Activated CD8-positive, alpha-beta memory T cell treated with anti-CD3 and anti-CD28 coated beads for 36 hours (primary cell): Measurements from ENCODE around the gene MYRIP. TPM values are rescaled to one million over a fixed set of nuclear protein-coding genes. Genes with fewer than 3 reads are reported as not detected.

ENCODE experiments used
- CTCF ChIA-PET: fragments of 350-600 bp; sonication (Branson Sonifier 250); formaldehyde crosslinking; loops from one replicate; lab custom pipeline; 2021; ENCODE audit warnings: antibody characterized with exemption; lab: Charles Lee
- POLR2A ChIA-PET: fragments of 350-600 bp; sonication (Branson Sonifier 250); formaldehyde crosslinking; loops from one replicate; lab custom pipeline; 2021; ENCODE audit warnings: antibody characterized with exemption; lab: Charles Lee
- total RNA-seq, 2 experiments: library from RNA; stranded (reverse); gene quantifications; one replicate each; pipeline ENCODE4 v1.2.3, GENCODE V29; 2021

The MYRIP gene
- total RNA-seq, 2 experiments from 2014 or later: not detected

- ChIA-PET POLR2A (no interaction called here), CTCF (no interaction called here)
Observed at GRCh38 chr3:39941931-39942330, 132.5 kb downstream of the MYRIP start.

DNA sequence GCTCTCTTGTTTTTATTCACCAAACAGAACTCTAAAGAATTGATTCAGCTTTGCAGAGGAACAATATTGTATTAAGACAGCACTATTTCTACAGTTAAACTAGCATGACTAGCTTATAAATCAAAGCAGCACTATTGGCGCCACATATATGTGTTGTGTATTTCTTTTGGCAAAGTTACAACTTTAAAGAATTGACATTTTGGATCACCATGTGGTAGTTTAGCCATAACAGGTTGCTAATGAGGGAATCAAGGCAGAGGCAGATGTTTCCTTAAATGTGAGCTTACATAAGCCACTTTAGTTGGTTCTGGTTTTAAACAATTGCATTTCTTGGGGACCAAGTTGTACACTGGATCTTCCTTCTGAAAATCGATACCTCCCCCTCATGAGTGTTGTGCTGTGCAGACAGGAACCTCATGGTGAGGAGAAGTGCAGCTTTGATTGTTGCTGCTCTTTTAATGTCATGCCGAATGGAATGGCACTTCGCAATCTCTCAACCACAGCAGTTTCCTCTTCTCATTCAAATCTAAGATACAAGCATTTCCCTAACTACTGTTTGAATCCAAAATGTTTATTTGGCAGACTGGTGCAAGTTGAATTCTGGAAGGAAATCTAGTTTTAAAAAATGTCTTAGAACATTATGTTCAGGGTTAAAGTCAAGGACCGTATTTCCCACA, 151.2 kb downstream of the MYRIP start:
- CTCF ChIA-PET: no interaction called here
- POLR2A ChIA-PET: no interaction called here

GRCh38 chr3:39961230-39961629, 151.8 kb downstream of the MYRIP start:
- ChIA-PET POLR2A (no interaction called here), CTCF (no interaction called here)

DNA sequence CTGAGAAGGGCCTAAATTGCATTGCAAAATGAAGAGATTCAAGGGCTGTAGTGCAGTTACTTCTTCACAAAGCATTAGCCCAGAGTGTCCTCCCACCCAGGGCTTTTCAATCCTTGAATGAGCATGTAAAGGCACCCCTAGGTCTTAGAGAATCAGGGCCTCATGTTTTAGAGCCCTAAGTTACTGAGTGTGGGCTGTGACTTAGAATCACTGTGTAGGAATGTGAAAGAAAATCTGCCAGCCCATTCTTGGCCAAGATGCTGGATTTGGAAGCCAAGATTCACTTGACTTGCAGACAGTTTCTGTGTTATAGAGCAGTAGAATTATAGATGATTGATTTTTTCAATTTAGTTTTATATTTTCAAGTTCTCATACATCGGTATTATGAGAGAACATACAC, 153.2 kb downstream of the MYRIP start:
- ChIA-PET POLR2A (no interaction called here), CTCF (no interaction called here)

GRCh38 chr3:39965461-39965860, 156.1 kb downstream of the MYRIP start:
- CTCF ChIA-PET: no interaction called here
- POLR2A ChIA-PET: no interaction called here

GRCh38 chr3:39965997-39966396, 156.6 kb downstream of the MYRIP start:
- ChIA-PET CTCF (no interaction called here), POLR2A (no interaction called here)

DNA sequence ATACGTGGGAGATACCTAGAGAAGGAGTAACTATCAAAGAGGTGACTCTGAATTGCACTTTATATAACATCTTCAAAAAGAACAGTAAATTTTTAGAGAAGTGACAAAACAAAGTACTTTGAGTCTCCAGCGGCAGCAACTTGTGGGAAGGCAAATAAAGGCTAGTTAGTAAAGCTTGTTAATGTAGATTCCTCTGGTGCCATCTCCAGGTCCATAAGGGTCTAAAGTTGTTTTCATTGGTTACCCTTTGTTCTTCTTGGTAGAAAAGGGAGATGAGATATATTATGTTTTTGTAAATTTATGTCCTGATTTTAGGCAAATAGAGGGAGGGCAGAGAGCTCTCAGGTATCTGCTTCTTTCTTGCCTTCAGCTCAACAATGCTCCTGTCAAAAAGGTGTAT, 161.6 kb downstream of the MYRIP start:
- CTCF ChIA-PET: no interaction called here
- POLR2A ChIA-PET: no interaction called here

- CTCF ChIA-PET: no interaction called here
- POLR2A ChIA-PET: no interaction called here
Observed at GRCh38 chr3:39971559-39972031, 162.2 kb downstream of the MYRIP start.

- ChIA-PET CTCF (no interaction called here), POLR2A (no interaction called here)
Observed at GRCh38 chr3:39972508-39972907, 163.1 kb downstream of the MYRIP start.

DNA sequence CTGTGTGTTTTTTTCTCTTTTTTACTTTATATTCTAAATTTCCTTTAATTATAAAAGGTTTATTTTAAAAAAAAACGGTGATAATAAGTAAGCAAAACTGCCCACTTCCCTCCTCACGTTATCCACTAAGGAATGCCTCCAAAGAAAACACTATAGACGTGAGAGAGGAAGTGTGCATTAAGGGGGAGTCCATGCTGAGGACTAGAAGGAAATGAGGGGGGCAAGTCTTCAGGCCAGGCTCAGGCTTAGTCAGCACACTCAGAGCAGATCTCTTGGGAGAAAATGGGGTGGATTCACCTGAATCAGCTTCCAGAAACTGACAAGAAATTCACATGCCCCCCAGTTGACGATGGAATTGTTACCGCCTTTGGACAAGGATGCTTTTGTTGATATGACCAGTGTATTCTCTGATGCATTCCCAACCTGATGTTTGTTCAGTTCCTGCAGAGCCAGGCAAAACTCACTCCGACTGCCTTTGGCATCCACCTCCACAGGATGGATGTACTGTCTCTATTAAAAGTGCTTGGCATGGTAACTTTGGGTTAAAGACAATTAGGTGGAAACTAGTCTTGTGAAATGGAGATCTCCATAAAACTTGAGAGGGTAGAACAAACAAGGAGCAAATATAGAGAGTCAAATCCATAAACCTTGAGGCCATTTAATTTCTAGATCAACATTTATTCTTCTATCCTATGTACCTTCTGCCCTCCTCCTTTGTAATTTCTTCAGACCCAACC, 167.8 kb downstream of the MYRIP start:
- ChIA-PET POLR2A (no interaction called here), CTCF (no interaction called here)

DNA sequence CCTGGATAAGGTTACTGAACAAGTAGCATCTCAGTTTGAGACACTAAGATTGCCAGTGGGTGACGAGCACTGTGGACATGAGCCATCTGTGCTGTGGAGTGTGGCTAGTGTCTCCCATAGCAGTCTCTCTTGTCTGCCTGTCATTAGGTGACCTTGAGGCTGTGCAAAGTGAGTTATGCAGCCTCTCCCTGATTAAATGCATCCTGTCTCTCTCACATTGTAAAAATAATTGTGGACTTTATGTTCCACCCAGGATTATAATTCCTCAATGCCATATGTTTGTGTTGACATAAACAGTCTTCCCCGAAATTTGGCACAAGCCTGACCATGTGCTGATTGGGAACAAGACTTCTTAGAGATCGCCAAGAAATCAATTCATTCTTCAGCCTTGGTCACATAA, 168.9 kb downstream of the MYRIP start:
- CTCF ChIA-PET: no interaction called here

DNA sequence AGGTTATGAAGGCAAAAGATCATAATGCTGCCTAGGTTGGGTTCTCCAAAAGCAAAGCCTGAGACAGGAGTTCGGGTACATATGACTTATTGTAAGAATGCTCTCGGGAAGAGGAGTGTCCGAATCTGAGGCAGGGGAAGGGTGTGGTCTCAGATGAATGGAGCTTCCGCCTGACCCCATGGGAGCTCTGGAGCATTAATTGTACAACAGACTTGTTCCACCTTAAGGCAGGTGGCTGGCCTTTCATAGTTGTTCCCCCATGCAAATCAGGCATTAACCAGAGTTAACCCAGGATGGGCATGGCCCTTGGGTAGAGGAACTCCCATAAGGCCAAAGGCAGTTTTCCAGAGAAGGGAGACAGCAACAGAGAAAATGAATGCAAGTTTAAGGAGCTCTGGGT, 170.6 kb downstream of the MYRIP start:
- ChIA-PET POLR2A (no interaction called here), CTCF (no interaction called here)

More for the DNA sequence above, 168.9 kb downstream of the MYRIP start:
- POLR2A ChIA-PET: no interaction called here

DNA sequence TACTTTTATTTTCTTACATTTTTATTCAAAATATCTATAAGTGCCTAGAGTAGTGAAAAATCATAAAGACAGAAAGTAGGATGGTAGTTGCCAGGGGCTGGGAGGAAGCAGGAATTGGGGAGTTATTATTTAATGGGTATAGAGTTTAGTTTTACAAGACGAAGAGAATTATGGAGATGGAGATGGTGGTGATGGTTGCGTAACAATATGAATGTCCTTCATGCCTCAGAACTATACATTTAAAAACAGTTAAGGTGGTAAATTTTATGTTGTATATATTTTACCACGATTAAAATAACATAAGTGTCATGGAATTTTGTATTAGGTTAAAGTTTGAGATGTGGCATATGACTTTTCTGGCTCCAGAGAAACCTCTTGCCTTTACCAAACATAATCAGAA, 171.4 kb downstream of the MYRIP start:
- ChIA-PET CTCF (no interaction called here), POLR2A (no interaction called here)

DNA sequence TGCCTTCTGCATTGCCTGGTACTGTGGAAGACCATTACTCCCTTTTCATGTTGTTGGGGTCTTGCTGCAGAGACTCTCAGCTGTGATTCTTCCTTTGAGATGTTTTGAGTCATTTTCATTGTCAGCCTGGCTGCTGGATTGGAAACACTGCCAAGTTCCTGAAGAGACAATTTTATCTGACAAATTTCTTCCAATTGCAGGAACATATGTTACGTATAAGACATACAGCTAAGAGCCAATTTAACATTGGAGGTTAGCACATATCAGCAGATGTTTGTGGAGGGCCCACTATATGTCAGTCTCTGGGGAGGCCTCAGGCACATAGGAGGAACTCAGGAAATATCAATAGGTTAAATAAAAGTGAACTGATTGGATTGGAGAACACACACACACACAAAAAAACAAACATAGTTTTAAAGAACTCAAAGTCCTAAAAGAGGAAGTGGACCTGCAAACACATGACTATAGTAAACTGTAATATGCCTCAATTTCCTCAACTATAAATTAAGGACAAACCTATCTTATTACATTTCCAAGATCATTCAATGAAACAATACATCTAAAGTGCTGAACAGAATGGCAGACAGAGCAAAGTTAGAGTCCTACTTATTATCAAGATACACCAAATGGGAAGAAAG, 172.3 kb downstream of the MYRIP start:
- POLR2A ChIA-PET: no interaction called here
- CTCF ChIA-PET: no interaction called here

GRCh38 chr3:39982665-39983357, 173.4 kb downstream of the MYRIP start:
- CTCF ChIA-PET: no interaction called here
- POLR2A ChIA-PET: no interaction called here

DNA sequence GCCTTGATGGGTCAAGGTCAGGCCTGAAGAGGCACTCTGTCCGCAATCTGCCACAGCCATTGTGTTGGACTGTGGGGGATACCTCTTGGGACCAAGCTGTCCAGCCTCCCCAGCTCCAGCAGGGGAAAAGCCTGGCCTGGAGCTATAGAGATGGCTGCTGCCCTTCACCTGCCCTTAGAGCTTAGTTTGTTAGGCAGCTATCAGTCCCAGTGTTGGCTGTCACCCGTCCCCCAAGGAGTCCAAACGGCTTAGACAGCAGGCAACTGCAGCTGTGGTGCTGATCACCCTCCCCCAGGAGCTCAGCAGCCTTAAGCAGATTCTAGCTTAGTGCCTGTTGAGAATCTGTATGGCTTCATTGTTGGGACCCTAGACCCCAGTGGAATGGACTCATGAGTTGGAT, 180.3 kb downstream of the MYRIP start:
- POLR2A ChIA-PET: no interaction called here
- CTCF ChIA-PET: no interaction called here

DNA sequence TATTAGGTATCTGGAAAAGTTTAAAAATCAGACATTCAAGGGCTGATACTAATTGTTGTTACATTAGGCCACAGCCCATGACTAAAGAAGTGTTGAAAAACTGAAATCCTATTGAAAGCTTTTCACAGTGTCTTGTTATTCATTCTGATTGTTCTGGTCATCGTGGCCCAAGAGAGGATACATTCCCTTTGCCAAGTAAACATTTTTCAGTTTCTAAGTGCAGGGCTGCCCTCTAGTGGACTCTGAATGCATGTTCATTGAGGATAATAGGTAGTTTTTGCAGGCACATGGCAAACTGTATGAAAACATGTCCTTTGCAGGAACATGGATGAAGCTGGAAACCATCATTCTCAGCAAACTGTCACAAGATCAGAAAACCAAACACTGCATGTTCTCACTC, 181.1 kb downstream of the MYRIP start:
- CTCF ChIA-PET: interaction anchor here (1.0 kb wide), 1 partner anchor 12 kb away, joined by 3 read pairs; no protein-coding TSS in a partner anchor
- POLR2A ChIA-PET: no interaction called here

DNA sequence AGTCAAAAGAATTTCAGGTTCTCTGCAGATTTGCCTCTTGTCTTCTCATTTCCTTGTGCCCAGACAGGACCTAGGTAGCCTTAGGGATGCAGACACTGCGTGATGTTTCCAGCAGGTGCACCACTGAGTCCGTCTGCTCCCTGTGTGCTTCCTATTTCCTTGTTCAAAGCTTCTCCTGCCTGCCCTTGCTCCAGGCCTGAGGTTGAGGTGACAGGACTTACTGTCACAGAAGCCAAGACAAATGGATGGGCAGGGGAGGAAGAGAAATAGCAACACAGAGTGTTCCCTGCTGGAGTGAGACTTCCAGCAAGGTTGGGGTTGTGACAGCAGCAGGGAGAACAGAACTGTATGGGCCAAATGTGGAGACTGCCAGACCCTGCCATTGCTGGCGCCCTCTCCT, 199.4 kb downstream of the MYRIP start:
- ChIA-PET POLR2A (no interaction called here), CTCF (no interaction called here)

DNA sequence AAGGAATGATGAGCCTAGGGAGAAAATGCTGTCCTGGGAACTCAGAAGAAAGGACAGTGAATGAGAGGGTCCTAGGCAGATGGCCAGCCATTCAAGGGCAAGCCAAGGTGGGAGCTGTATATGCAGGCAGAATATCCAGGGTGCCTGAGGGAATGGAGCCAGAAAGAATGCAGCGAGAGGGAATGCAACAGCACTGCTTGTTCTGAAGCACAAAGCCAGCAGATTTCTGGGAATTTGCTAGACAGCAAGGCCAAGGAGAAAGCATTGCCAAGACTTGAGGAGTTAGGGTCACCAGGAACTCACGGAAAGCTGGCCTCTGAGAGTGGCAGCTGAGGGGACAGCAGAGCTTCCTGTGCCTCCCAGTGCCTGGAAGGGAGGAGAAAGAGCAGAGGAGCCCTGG, 200.6 kb downstream of the MYRIP start:
- ChIA-PET CTCF (no interaction called here), POLR2A (no interaction called here)

DNA sequence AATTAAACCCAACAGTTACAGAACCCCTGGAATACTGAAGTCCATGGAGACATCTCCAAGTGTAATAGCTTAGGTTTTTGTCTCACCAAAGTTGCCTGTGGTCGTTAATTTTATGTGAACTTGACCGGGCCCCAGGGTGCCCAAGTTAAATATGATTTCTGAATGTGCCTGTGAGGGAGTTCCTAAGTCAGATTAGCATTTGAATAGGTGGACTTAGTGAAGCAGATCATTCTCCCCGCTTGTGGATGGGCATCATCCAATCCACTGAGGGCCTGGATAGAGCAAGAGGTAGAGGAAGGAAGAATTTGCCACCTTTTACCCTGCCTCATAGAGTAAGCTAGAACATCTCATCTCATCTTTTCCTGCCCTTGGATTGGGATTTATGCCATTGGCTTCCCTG, 203.0 kb downstream of the MYRIP start:
- CTCF ChIA-PET: no interaction called here
- POLR2A ChIA-PET: no interaction called here
